ENCODE data around the gene SFXN4.
"Not testable (repeated sequence)": the region's sequence is repeated elsewhere in the genome, so short reads cannot be mapped to it uniquely, and the experiment has no call there.

The SFXN4 gene

DNA sequence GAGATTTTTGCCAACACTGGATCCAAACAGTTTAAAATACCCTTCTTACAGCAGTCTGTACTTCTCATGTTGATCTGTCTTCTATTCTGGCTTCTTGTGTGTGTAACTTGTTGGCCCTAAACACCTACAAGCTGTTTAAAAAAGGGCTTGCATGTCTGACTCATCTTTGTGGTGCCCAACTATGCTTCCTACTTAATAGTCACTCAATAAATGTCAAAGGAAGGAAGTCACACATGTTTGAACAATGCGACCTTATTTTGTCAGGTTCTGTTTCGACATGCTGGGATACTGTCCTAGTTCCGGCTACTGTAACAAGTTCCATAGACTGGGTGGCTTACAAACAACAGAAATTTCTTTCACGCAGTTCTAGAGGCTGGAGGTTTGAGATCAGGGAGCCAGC, 32.4 kb upstream of the SFXN4 start:
- in situ Hi-C loops (cut with MboI; ENCODE audit: low pct_unique_long_range_greater_than_20kb, low sequenced_read_pairs) = no loop called here
- peak; percentile 12 for DNase-seq

DNA sequence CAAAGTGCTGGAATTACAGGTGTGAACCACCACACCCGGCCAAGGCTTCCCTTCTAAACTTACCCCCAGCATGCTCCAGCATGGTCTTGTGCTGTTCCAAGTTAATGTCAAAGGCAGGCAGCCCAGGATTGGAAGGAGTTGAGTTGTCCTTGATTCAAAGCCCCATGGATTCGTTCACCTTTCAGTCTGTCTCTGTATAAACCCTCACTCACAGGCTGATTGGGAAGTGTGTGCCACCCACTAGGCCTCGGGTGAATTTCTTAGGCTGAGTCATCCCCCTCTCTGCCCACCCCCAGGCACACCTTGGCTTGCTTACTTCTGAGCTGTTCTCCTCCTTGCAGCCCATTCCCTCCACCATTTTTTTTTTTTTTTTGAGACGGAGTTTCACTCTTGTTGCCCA, 26.4 kb upstream of the SFXN4 start:
- in situ Hi-C loops (cut with MboI; ENCODE audit: low pct_unique_long_range_greater_than_20kb, low sequenced_read_pairs) = no loop called here
- DNase-seq = no peak

DNA sequence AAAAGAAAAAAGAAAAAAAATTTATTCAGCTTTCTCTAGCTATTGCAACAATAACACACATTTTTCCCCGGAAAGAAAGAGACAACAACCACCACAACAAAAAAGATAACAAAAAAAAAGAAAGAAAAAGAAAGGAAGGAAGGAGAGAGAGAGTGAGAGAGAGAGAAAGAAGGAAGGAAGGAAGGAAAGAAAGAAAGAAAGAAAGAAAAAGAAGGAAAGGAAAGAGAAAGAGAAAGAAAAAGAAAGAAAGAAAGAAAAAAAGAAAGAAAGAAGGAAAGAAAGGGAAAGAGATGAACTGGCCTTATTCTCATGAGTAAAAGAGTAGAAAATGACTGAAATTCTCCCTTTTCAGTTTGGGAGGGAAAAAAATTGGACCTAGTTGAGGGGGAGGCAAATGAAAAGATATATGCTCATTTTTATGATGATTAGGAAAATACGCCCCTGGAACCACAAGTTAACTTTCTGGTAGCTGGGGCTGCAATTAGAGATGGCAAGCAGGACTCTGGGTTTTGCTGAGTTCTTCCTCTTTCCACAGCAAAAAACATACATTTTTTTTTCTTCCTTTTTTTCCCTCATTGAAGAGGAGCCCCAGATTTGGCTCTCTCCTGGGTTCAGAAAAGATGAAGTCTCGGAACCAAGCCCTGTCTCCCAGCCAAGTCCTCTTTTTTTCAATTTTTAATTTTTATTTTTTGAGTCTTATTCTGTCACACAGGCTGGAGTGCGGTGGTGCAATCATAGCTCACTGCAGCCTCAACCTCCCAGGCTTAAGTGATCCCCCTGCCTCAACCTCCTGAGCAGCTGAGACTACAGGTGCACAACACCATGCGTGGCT, 25.7 kb upstream of the SFXN4 start:
- DNase-seq = peak; percentile 76
- in situ Hi-C loops (cut with MboI; ENCODE audit: low pct_unique_long_range_greater_than_20kb, low sequenced_read_pairs) = no loop called here

GRCh38 chr10:119190353-119190752, 24.8 kb upstream of the SFXN4 start:
- DNase-seq = no peak
- in situ Hi-C loops (cut with MboI; ENCODE audit: low pct_unique_long_range_greater_than_20kb, low sequenced_read_pairs) = no loop called here

GRCh38 chr10:119189811-119190282, 24.3 kb upstream of the SFXN4 start:
- in situ Hi-C loops (cut with MboI; ENCODE audit: low pct_unique_long_range_greater_than_20kb, low sequenced_read_pairs) = no loop called here
- DNase-seq = peak; percentile 67

DNA sequence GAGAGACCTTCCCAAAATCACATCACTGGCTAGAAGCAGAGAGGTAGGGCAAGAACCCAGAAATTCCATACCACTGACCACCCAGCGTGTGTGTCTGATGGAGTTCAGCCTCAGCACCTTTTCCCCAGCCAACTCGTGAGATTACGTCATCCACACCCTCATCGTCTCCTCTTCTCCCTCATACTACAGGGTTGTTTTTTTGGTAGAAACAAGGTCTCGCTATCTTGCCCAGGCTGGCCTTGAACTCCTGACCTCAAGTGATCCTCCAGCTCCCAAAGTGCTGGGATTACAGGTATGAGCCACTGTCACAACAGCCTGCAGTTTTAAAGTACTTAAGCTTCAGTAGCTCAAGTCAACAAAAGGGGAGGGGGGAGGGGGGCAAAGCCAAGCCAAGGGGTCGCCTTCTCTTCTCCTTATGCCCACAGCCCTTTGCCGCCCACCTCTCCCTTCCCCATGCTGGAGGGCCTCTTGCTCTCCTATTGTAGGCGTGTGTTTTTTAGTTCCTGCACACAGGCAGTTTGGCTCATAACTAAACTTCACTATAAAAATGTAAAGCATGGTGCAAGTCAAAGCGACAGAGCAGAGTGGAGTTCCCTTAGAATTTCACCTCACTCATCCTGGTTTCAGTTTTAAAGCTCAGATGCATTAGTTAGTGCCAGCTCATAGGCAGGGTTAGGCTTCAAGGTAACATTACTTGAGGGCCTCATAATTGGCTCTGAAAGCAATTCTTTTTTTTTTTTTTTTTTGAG, 18.3 kb upstream of the SFXN4 start:
- in situ Hi-C loops (cut with MboI; ENCODE audit: low pct_unique_long_range_greater_than_20kb, low sequenced_read_pairs) = no loop called here
- no peak for DNase-seq

DNA sequence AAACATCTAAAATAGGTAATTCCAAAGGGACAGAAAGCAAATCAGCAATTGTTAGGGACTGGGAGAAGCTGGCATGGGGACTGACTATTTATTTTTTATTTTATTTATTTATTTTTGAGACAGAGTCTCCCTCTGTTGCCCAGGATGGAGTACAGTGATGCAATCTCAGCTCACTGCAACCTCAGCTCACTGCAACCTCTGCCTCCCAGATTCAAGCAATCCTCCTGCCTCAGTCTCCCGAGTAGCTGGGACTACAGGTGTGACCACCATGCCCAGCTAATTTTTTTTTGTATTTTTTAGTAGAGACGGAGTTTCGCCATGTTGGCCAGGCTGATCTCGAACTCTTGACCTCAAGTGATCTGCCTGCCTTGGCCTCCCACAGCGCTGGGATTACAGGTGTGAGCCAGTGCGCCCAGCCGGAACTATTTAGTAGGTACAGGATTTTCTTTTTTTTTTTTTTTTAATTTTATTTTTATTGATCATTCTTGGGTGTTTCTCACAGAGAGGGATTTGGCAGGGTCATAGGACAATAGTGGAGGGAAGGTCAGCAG, 15.4 kb upstream of the SFXN4 start:
- DNase-seq; in situ Hi-C loops (cut with MboI; ENCODE audit: low pct_unique_long_range_greater_than_20kb, low sequenced_read_pairs): not testable (repeated sequence)

GRCh38 chr10:119178372-119179119, 13.0 kb upstream of the SFXN4 start, which contains the start of gene PRDX3:
PRDX3 (minus strand) TSS chr10:119178812; CDS start chr10:119178790, 22 bp downstream.
- in situ Hi-C loops (cut with MboI; ENCODE audit: low pct_unique_long_range_greater_than_20kb, low sequenced_read_pairs) = no loop called here

DNA sequence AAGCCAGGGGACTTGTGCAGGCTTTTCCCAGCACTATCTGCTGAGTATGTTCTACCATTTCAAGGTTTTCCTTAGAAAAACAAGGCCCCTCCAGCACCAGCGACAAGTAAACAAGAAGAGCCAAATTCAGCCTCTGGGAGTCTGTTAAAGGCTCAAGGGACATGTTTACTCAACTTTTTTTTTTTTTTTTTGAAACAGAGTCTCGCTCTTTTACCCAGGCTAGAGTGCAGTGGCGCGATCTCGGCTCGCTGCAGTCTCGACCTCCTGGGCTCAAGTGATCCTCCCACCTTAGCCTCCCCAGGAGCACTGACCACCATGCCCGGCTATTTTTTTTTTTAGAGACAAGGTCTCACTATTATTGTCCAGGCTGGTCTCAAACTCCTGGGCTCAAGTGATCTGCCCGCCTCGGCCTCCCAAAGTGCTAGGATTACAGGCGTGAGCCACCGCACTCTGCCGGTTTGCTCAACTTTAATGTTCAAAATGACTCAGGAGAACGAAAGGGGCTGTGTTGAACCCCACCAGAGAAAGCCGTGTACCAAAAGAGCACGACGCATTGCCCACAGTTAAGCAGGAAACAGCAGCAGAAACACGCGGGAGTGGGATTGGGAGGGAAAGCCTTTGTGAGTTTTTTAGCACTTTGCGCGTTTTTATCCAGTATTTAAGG, 12.3 kb upstream of the SFXN4 start:
- DNase-seq = peak; percentile 16
- in situ Hi-C loops (cut with MboI; ENCODE audit: low pct_unique_long_range_greater_than_20kb, low sequenced_read_pairs) = no loop called here

More at GRCh38 chr10:119178372-119179119, 13.0 kb upstream of the SFXN4 start, which contains the start of gene PRDX3:
- DNase-seq = peak; percentile 91

- DNase-seq = no peak
- in situ Hi-C loops (cut with MboI; ENCODE audit: low pct_unique_long_range_greater_than_20kb, low sequenced_read_pairs) = no loop called here
Measured at GRCh38 chr10:119176166-119176565, 10.7 kb upstream of the SFXN4 start.

DNA sequence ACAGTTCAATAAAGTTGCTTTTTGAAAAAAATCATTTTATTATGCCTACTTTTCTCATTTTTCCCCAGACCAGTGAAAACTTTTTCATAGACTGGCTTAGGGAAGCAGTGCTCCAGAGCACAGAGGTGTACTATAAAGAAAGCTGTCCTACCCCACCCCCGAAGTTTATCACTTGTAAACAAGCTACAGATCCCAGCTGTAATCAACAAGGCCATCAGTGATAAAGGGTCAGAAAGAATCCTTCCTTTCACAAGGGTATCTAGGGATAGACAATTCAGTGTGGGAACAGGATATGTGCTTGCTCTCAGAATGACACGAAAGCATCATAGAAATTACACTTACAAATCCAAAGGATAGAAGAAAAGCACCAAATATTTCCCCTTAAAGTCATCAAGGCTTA, 8.6 kb upstream of the SFXN4 start:
- DNase-seq = no peak
- in situ Hi-C loops (cut with MboI; ENCODE audit: low pct_unique_long_range_greater_than_20kb, low sequenced_read_pairs) = no loop called here

GRCh38 chr10:119167041-119167440, 1.5 kb upstream of the SFXN4 start:
- DNase-seq = no peak
- in situ Hi-C loops (cut with MboI; ENCODE audit: low pct_unique_long_range_greater_than_20kb, low sequenced_read_pairs) = no loop called here

- DNase-seq = peak; percentile 27
- in situ Hi-C loops (cut with MboI; ENCODE audit: low pct_unique_long_range_greater_than_20kb, low sequenced_read_pairs) = no loop called here
Measured at GRCh38 chr10:119166564-119166963, 1.1 kb upstream of the SFXN4 start.

DNA sequence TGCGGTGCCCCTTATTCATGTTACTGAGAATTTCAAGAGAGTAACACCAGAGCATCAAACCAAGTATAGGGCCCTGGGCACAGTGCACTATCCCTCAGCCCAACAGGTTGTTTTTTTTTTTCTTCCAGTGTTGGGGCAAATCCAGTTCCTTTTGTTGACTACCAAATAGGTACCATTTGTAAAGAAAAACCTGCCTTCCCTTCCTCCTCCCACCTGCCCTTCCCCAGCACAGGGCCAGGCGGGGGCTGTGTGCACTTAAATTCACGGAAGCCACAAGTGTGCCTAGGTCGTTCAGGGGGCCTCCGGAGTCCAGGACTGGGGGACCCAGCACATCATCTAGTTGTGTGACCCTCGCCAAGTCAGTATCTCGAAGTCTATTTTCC, 595 bp upstream of the SFXN4 start:
- no peak for DNase-seq
- in situ Hi-C loops (cut with MboI; ENCODE audit: low pct_unique_long_range_greater_than_20kb, low sequenced_read_pairs) = no loop called here

- DNase-seq = no peak
- in situ Hi-C loops (cut with MboI; ENCODE audit: low pct_unique_long_range_greater_than_20kb, low sequenced_read_pairs) = no loop called here
Measured at GRCh38 chr10:119162452-119163092, 2.9 kb downstream of the SFXN4 start.

DNA sequence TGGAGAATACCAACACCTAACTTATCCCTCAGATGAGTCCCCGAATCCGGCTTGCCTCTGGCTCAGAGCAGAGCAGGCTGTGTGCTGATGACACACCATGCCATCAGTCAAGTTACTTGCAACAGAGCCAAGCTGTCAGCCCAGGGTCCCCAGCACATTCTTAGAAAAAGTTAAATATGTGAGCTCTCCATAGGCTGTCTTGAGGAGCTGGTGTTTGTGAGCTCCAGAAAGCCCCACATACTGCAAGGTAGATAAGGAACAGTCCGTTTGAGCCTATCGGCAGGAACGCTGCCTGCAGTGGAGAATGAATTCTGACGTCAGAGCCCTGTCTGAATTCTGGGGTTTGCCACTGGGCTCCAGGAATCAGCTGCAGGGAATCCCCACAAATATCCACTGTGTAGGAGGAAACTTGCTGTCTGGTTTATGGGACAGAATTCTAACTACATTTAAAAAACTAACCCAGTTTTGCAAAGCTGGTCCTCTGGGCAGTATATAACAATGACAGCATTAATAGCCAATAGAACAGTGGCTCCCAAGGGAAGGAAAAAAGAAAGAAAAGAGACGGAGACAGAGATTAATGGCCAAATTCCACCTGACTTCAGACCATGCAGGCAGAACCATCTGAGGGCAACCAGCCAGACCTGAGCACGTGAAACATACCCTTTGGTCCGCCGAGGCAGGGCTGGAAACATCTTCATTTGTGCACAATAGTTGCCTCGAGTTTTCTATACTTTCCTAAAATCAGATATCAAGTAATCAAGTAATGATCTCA, 3.6 kb downstream of the SFXN4 start:
- DNase-seq = no peak
- in situ Hi-C loops (cut with MboI; ENCODE audit: low pct_unique_long_range_greater_than_20kb, low sequenced_read_pairs) = no loop called here

DNA sequence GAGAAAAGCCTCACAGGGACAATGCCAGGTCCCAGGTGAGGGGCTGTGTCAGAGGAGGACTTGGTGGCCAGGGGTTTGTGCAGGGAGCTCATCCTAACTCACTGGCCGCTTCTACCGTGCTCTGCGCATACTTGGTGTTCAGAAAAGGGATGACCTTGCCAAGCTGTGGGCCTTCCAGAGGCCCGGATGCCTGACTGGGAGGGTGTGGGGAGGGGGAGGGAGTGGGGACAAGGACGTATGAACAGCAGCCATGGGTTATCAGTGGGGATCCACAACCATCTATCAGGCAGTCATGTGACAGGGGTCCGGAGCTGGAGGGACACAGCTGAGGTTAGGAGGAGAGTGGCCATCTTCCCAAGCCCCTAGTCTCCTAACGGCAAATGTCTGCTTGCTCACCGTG, 6.2 kb downstream of the SFXN4 start:
- no peak for DNase-seq
- in situ Hi-C loops (cut with MboI; ENCODE audit: low pct_unique_long_range_greater_than_20kb, low sequenced_read_pairs) = no loop called here

- DNase-seq = no peak
- in situ Hi-C loops (cut with MboI; ENCODE audit: low pct_unique_long_range_greater_than_20kb, low sequenced_read_pairs) = no loop called here
Measured at GRCh38 chr10:119153661-119154060, 11.9 kb downstream of the SFXN4 start.

All from KBM-7 (cell line).